Endothelial cell of umbilical vein (primary cell): ENCODE results near the gene ATXN1. TPM values are rescaled to one million over a fixed set of nuclear protein-coding genes. Genes with fewer than 3 reads are reported as not detected.
A peak's percentile ranks its signal among the peaks of the same experiment; 100 is the strongest.

Experiments used
- BruUV-seq: library from RNA; stranded (reverse); fragments of 400-500 nt; replicated peaks from 2 replicates; lab custom pipeline; 2021; lab: Mats Ljungman, UMichigan
- CTCF ChIA-PET: fragments of 300-600, 350-600 bp; sonication (Branson Sonifier 250); formaldehyde crosslinking; loops from one replicate; lab custom pipeline; 2021; ENCODE audit warnings: antibody characterized with exemption, inconsistent platforms; lab: Charles Lee
- POLR2A ChIA-PET: fragments of 300-600, 350-600 bp; sonication (Branson Sonifier 250); formaldehyde crosslinking; loops from one replicate; lab custom pipeline; 2021; ENCODE audit warnings: antibody characterized with exemption, inconsistent platforms; lab: Charles Lee
- DNase-seq: peaks from one replicate; pipeline ENCODE4 v3.0.0-alpha.2; 2011; ENCODE audit warnings: low read depth, low spot score
- FAIRE-seq: peaks from 2 replicates; lab custom pipeline; 2011; peaks lifted over from hg19 to GRCh38; lab: Jason Lieb, UNC
- H2AFZ ChIP-seq: 2 replicates; pipeline ENCODE4 v1.6.0; 2012; ENCODE audit warnings: low read depth, low read length, control low read depth, inconsistent platforms
- H3K27ac ChIP-seq: 2 replicates; pipeline ENCODE4 v1.5.1; 2011; ENCODE audit warnings: low read depth, mild to moderate bottlenecking, control low read depth, low read length, moderate library complexity; ENCODE audit not compliant: insufficient read depth
- H3K27me3 ChIP-seq, 2 experiments: 2 replicates each; pipeline versions ENCODE4 v1.6.0 to v1.6.1; 2011; ENCODE audit warnings: low read length in 2 of 2, mixed read lengths in 1 of 2; ENCODE audit not compliant: control insufficient read depth in 2 of 2, insufficient read depth in 2 of 2
- H3K36me3 ChIP-seq, 2 experiments: 2 replicates in 1 of 2; 3 replicates in 1 of 2; pipeline ENCODE4 v1.5.1; 2011; ENCODE audit warnings: low read length in 2 of 2, mild to moderate bottlenecking in 1 of 2, moderate library complexity in 1 of 2; ENCODE audit not compliant: control insufficient read depth in 2 of 2, insufficient read depth in 2 of 2; ENCODE audit errors: extremely low read depth in 1 of 2
- H3K4me1 ChIP-seq: 3 replicates; pipeline ENCODE4 v1.5.1; 2011; ENCODE audit warnings: mild to moderate bottlenecking, low read length; ENCODE audit not compliant: control insufficient read depth, insufficient read depth; ENCODE audit errors: extremely low read depth
- H3K4me2 ChIP-seq: 2 replicates; pipeline ENCODE4 v1.6.1; 2011; ENCODE audit warnings: low read length, control low read depth, mixed read lengths; ENCODE audit not compliant: insufficient read depth
- H3K4me3 ChIP-seq, 3 experiments: fragments of 200-600 bp in 1 of 3; sonication (generic), shearing (Covaris generic) in 1 of 3; replicated peaks in 1 of 3; 2 replicates each; pipeline ENCODE4 v1.5.1; 2011 to 2016; ENCODE audit warnings: control low read depth in 3 of 3, low read length in 3 of 3, mild to moderate bottlenecking in 2 of 3, inconsistent platforms in 1 of 3, low read depth in 1 of 3, moderate library complexity in 1 of 3; ENCODE audit not compliant: insufficient read depth in 1 of 3
- H3K79me2 ChIP-seq: 2 replicates; pipeline ENCODE4 v1.6.0; 2012; ENCODE audit warnings: low read length, inconsistent platforms; ENCODE audit not compliant: control insufficient read depth, insufficient read depth
- H3K9ac ChIP-seq: replicated peaks from 2 replicates; pipeline ENCODE3; 2011; ENCODE audit warnings: low read length, control low read depth; ENCODE audit not compliant: insufficient read depth; ENCODE audit errors: extremely low read depth
- H3K9me1 ChIP-seq: replicated peaks from 3 replicates; pipeline ENCODE4 v1.6.0; 2011; ENCODE audit warnings: mild to moderate bottlenecking, low read length; ENCODE audit not compliant: control insufficient read depth, insufficient read depth; ENCODE audit errors: extremely low read depth
- H3K9me3 ChIP-seq: replicated peaks from 2 replicates; pipeline ENCODE4 v1.5.1; 2012; ENCODE audit warnings: low read length, inconsistent platforms; ENCODE audit not compliant: control insufficient read depth, insufficient read depth
- H4K20me1 ChIP-seq: replicated peaks from 2 replicates; pipeline ENCODE3; 2011; ENCODE audit warnings: mild to moderate bottlenecking, low read length; ENCODE audit not compliant: control insufficient read depth, insufficient read depth; ENCODE audit errors: extremely low read depth
- CTCF ChIP-seq, 2 donors: IDR thresholded peaks; 1 replicate in 1 of 2; 2 replicates in 1 of 2; pipeline ENCODE4 v1.5.1; 2011; ENCODE audit warnings: low read length in 2 of 2, mild to moderate bottlenecking in 2 of 2, moderate library complexity in 2 of 2, control low read depth in 1 of 2, inconsistent platforms in 1 of 2, low read depth in 1 of 2; ENCODE audit not compliant: insufficient read depth in 1 of 2; ENCODE audit errors: extremely low read depth in 1 of 2
- EZH2 ChIP-seq: IDR thresholded peaks from 2 replicates; pipeline ENCODE4 v1.6.1; 2012; ENCODE audit warnings: borderline replicate concordance, low read depth, mild to moderate bottlenecking, moderate library complexity, low read length, inconsistent platforms; ENCODE audit not compliant: severe bottlenecking
- FOS ChIP-seq: IDR thresholded peaks from 2 replicates; pipeline ENCODE4 v1.6.1; 2011; ENCODE audit warnings: mild to moderate bottlenecking, low read length, moderate library complexity, borderline replicate concordance; ENCODE audit not compliant: insufficient read depth
- GATA2 ChIP-seq: IDR thresholded peaks from 2 replicates; pipeline ENCODE4 v1.7.0; 2011; ENCODE audit warnings: low read depth, mild to moderate bottlenecking, moderate library complexity, mixed read lengths, low read length; ENCODE audit not compliant: insufficient read length, insufficient read depth
- JUN ChIP-seq: IDR thresholded peaks from 2 replicates; pipeline ENCODE4 v1.6.1; 2011; ENCODE audit warnings: borderline replicate concordance, low read depth; ENCODE audit not compliant: insufficient read length, insufficient read depth
- MAX ChIP-seq: IDR thresholded peaks from 2 replicates; pipeline ENCODE4 v1.6.1; 2011; ENCODE audit not compliant: insufficient read depth, insufficient read length
- MYC ChIP-seq: IDR thresholded peaks from one replicate; pipeline ENCODE4 v1.6.1; 2011; ENCODE audit warnings: mild to moderate bottlenecking, low read depth, low read length
- POLR2A ChIP-seq: IDR thresholded peaks from 2 replicates; pipeline ENCODE4 v1.6.1; 2012; ENCODE audit warnings: low read depth, mild to moderate bottlenecking, control low read depth, low read length
- POLR2AphosphoS5 ChIP-seq: IDR thresholded peaks from 2 replicates; pipeline ENCODE4 v1.6.1; 2012; ENCODE audit warnings: low read depth, mild to moderate bottlenecking, control low read depth, low read length, moderate library complexity; ENCODE audit not compliant: insufficient read depth
- dilution Hi-C: fragments of 300-500 bp; cut with MboI; formaldehyde crosslinking; loops from one replicate; pipeline ENCODE4 v1.15.0; 2019; ENCODE audit warnings: low sequenced_read_pairs; ENCODE audit not compliant: extremely low pct_ligation_motif_present
- intact Hi-C: fragments of 100-400 bp; cut with micrococcal nuclease; formaldehyde crosslinking; loops from one replicate; pipeline ENCODE4 v1.10.0; 2022
- polyA plus RNA-seq, 4 experiments: library from polyadenylated mRNA; depleted of rRNA in 3 of 4; stranded (reverse) in 3 of 4; unstranded in 1 of 4; fragments of >200 nt; gene quantifications; 2 replicates each; pipeline versions ENCODE4 v1.2.1 to v1.2.3, GENCODE V29; 2011 to 2012; ENCODE audit warnings: missing spikeins in 1 of 4
- total RNA-seq: library from RNA; stranded (reverse); gene quantifications from 2 replicates; pipeline ENCODE4 v1.2.3, GENCODE V29; 2021

Gene ATXN1
- total and polyA plus RNA-seq, 2 donors (not counting 3 experiments of a cell fraction or from before 2014, with no cell fraction given): 16.4 to 33.0 TPM

GRCh38 chr6:16527691-16528090 lies 233.6 kb downstream of the ATXN1 start:
- CTCF ChIA-PET: interaction anchor here (0.6 to 1.4 kb wide), 2 partner anchors 14 to 17 kb away, joined by 3 to 4 read pairs; no protein-coding TSS in a partner anchor
- Histone ChIP-seq H3K27ac (no peak overlapping the region), H3K4me2 (no peak overlapping the region), H3K9me3 (no peaks in the 10 kb centered on the region), H3K27me3 (no peaks in the 10 kb centered on the region), H3K79me2 (no peaks in the 10 kb centered on the region), H3K4me3 (no peak overlapping the region), H3K36me3 (no peaks in the 10 kb centered on the region), H4K20me1 (no peaks in the 10 kb centered on the region), H3K4me1 (peaks cover 2% of the 10 kb centered on the region), H3K9me1 (no peaks in the 10 kb centered on the region), H3K9ac (no peak overlapping the region), H2AFZ (no peak overlapping the region)
- DNase-seq (no peak), FAIRE-seq (no peak)
- TF ChIP-seq MAX (no peak), POLR2A (no peak), CTCF (IDR thresholded peaks at IDR 0.05; ENCODE audit: extremely low read depth in 1 of 2, insufficient read depth in 1 of 2, low read depth in 1 of 2, low read length in 2 of 2) (no peak), MYC (no peak)
- intact Hi-C loops (no loop called here), dilution Hi-C loops (no loop called here)
- no TSS peak for BruUV-seq
- POLR2A ChIA-PET: no interaction called here

DNA sequence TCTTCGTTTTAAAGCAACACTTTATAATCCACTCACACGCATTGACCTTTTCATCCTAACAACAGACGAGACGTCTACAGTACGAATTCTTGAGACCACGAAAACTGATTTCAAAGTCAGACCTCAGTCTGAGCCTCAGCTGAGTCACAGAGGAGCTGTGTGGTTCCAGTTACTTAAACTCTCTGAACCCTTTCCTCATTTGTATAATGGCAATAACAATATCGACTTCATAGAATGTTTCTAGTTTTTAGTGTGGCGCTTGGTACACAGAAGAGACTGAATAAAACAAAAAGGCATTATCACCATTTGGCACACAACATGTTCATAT lies 236.9 kb downstream of the ATXN1 start:
- dilution Hi-C loops: no loop called here
- FAIRE-seq (no peak), DNase-seq (no peak)
- intact Hi-C loops: no loop called here
- Histone ChIP-seq H2AFZ (no peak overlapping the region), H3K36me3 (peaks cover 0 to 2% of the 10 kb centered on the region in 2 experiments), H3K79me2 (no peaks in the 10 kb centered on the region), H3K4me1 (peaks cover 2% of the 10 kb centered on the region), H3K9me3 (no peaks in the 10 kb centered on the region), H3K27ac (peak overlapping the region; percentile 40), H3K4me3 (no peak overlapping the region), H3K4me2 (no peak overlapping the region), H3K9ac (no peak overlapping the region), H3K9me1 (no peaks in the 10 kb centered on the region), H3K27me3 (no peaks in the 10 kb centered on the region), H4K20me1 (no peaks in the 10 kb centered on the region)
- ChIA-PET POLR2A (no interaction called here), CTCF (interaction anchor here (0.8 to 2.8 kb wide), 4 partner anchors 10 to 246 kb away, joined by 3 to 12 read pairs (median 4); no protein-coding TSS in a partner anchor)
- TF ChIP-seq MYC (no peak), CTCF (IDR thresholded peaks at IDR 0.05; ENCODE audit: extremely low read depth in 1 of 2, insufficient read depth in 1 of 2, low read depth in 1 of 2, low read length in 2 of 2) (no peak), POLR2AphosphoS5 (no peak), EZH2 (no peak), FOS (no peak), MAX (no peak), JUN (no peak), GATA2 (no peak)
- BruUV-seq: no TSS peak
